Cardiac fibroblast (primary cell): ENCODE measurements around the gene IDS.
"Not testable (repeated sequence)": the region's sequence is repeated elsewhere in the genome, so short reads cannot be mapped to it uniquely, and the experiment has no call there.

Experiments
- DNase-seq, 2 donors: peaks; one replicate each; pipeline versions ENCODE4 v3.0.0 to v3.0.0-alpha.2; 2010; ENCODE audit warnings: low read depth in 2 of 2
- H3K4me3 ChIP-seq, 2 donors: replicated peaks in 1 of 2; 1 replicate in 1 of 2; 2 replicates in 1 of 2; pipeline ENCODE4 v1.5.1; 2011; ENCODE audit warnings: low read depth in 2 of 2, low read length in 2 of 2, mild to moderate bottlenecking in 2 of 2, moderate library complexity in 1 of 2
- TF ChIP-seq, protein P1 (sequence below): IDR thresholded peaks from one replicate; pipeline ENCODE4 v1.5.1; 2011; ENCODE audit warnings: low read depth, mild to moderate bottlenecking, low read length, inconsistent platforms

The IDS gene

GRCh38 chrX:149540621-149541520, 35.8 kb upstream of the IDS start, which contains the start of gene EOLA1:
TSS of gene EOLA1 (plus strand) at chrX:149541012. CDS start at chrX:149545631, 4,619 bp downstream.
- TF ChIP-seq, protein P1, sequence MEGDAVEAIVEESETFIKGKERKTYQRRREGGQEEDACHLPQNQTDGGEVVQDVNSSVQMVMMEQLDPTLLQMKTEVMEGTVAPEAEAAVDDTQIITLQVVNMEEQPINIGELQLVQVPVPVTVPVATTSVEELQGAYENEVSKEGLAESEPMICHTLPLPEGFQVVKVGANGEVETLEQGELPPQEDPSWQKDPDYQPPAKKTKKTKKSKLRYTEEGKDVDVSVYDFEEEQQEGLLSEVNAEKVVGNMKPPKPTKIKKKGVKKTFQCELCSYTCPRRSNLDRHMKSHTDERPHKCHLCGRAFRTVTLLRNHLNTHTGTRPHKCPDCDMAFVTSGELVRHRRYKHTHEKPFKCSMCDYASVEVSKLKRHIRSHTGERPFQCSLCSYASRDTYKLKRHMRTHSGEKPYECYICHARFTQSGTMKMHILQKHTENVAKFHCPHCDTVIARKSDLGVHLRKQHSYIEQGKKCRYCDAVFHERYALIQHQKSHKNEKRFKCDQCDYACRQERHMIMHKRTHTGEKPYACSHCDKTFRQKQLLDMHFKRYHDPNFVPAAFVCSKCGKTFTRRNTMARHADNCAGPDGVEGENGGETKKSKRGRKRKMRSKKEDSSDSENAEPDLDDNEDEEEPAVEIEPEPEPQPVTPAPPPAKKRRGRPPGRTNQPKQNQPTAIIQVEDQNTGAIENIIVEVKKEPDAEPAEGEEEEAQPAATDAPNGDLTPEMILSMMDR, result no peak
- peak; percentile 95 to 98 for DNase-seq
- peak within 1 kb of the TSS; percentile 78 to 84 for H3K4me3 ChIP-seq

GRCh38 chrX:149540131-149540620, 35.1 kb upstream of the IDS start:
- H3K4me3 ChIP-seq, result peak overlapping the region; percentile 78 to 84
- peak; percentile 90 to 95 for DNase-seq
- TF ChIP-seq, protein P1, result no peak

DNA sequence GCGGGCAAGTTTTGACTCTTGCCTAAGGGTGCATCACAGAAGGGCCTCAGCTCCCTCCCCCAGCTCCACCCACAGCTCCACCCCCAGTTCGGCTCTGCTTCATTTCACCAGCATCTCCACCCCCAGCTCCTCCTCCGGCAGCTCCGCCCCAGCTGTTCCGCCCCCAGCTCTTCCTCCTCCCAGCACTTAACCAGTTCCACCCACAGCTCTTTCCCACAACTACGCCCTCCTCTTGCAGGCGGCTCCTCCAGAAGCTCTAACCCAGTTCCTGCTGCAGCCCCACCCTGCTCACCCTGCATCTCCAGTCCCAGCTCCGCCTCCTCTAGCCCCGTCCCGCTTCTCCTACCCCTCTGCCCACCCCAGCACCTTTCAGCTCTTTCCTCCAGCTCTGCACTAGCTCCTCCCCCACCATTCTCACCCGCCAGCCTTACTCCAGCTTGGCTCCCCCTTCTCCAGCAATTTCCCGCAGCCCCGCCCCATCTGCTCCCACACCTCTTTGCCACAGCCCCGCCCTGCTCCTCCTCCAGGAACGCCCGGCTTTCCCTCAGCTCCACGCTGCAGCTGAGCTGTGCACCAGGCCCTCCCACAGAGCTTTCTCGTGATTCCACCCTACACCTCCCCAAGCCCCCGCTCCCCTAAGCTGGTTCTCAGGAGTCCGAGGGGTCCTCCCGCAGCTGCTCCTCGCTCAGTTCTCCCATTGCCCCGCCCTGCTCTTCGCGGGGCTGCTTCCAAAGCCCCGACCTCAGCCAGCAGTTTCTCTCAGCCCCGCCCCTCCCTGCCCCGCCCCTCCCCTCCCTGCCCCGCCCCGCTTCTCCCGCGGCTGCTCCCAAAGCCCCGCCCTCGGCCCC, 34.4 kb upstream of the IDS start:
- H3K4me3 ChIP-seq, result peak overlapping the region; percentile 49 to 56
- DNase-seq, result peak; percentile 94 to 97
- TF ChIP-seq, protein P1, result no peak

DNA sequence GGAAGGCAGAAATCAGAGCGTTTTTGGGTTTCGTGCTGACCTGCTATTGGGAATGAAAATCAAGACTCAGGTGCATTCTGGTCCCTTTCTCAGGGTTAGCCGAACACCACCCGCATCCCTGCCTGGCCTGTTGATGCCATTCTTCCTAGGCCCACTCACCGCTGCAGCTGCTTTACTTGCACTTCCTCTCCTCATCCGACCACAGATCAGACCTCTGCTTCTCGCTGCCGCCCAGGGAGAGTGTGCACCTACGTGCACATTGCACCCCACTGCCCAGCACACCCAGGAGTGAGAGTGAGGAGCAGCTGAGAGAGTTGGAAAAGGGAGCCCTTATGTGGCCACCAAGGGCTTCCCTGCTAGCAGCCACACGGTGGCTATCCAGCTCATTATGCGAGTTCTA, 32.4 kb upstream of the IDS start:
- DNase-seq, H3K4me3 ChIP-seq: not testable (repeated sequence)

DNA sequence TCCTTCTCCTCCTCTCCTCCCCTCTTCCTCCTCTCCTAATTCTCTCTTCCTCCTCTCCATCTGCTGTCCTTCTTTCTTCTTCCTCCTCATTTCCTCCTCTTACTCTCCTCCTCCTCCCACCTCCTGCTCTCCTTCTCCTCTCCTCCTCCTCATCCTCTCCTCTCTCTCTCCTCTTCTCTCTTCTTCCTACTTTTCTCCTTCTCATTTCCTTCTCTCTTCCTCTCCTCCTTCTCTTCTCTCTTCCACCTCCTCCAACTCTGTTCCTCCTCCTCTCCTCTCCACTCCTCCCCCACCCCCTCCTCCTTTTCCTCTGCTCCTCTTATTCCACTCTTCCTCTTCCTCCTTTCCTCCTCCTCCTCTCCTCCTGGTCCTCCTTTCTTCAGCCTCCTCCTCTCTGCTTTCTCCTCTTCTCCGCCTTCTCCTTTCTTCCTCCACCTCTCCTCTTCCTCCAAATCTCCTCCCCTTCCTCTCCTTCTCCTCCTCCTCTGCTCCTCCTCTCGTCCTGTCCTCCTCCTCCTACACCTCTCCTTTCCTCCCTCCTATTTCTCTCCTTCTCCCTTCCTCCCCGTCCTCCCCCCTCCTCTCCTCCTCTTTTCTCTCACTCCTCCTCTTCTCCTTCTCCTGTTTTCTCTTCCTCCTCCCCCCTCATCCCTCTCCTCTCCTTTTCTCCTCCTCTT, 30.0 kb upstream of the IDS start:
- DNase-seq, H3K4me3 ChIP-seq: not testable (repeated sequence)

- not testable (repeated sequence) for H3K4me3 ChIP-seq, DNase-seq
These were observed 28.9 kb upstream of the IDS start for GRCh38 chrX:149533999-149534398.

GRCh38 chrX:149532868-149533267, 27.8 kb upstream of the IDS start:
- not testable (repeated sequence) for H3K4me3 ChIP-seq, DNase-seq

- no peak overlapping the region for H3K4me3 ChIP-seq
- DNase-seq, result no peak
- TF ChIP-seq, protein P1, result no peak
These were observed 26.5 kb upstream of the IDS start for GRCh38 chrX:149531599-149531998.
